RKO (cell line): Measurements from ENCODE around the gene RETREG1.
"Not testable (repeated sequence)": the region's sequence is repeated elsewhere in the genome, so short reads cannot be mapped to it uniquely, and the experiment has no call there.

Source experiments
- DNase-seq: peaks from one replicate; pipeline ENCODE4 v3.0.0-alpha.2; 2016; ENCODE audit warnings: low spot score

RETREG1 gene

DNA sequence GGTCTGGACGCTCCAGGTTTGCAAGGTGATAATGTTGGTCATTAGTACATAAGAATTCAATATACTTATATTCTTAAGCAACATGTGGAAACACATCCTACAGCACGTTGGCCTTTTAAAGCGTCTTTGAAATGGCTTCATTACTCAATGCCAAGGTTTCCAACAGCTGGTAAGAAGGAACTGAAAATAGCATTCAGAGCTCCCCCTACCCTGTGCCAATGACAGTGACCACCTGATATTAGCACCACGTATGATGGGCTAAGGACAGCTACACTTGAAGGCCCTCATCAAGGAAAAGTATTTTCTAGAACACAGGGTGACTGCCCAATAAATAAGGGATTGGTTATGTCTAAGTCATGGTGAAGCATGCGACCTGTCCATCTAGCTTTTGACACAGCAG is 161.1 kb downstream of the RETREG1 start:
- no peak for DNase-seq

DNA sequence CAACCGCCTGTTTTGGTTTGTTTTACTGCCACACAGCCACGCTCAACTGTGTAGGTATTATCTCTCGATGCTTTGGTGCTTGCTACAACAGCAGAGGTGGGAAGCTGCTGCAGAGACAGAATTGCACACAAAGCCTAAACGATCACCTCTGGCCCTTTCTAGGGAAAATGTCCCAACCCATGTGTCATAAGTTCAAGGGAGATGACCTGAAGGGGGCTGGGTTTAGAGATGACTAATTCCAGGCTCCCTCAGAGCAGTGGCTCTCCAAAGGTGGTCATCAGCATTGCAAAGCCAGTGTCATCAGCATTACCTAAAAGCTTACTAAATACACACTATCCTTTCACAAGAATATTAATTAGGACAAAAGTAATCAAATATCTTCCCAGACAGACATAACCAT is 162.1 kb downstream of the RETREG1 start:
- DNase-seq, result no peak

DNA sequence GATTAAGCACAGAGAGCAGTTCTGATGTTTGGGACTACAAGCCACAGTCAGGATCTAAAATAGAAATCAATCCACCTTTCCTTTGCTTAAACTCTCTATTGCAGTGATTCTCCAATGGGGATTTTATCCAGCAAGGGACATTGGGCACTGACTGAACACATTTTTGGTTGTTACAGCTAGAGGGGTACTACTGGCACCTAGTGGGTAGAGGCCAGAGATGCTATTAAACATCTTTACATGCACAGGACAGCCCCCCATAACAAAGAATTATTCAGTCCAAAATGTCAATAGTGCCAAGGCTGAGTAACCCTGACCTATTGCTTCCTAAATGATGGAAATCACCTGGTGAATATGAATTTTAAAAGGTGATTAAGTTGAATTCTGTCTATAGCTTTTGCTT is 163.2 kb downstream of the RETREG1 start:
- DNase-seq, result no peak

DNA sequence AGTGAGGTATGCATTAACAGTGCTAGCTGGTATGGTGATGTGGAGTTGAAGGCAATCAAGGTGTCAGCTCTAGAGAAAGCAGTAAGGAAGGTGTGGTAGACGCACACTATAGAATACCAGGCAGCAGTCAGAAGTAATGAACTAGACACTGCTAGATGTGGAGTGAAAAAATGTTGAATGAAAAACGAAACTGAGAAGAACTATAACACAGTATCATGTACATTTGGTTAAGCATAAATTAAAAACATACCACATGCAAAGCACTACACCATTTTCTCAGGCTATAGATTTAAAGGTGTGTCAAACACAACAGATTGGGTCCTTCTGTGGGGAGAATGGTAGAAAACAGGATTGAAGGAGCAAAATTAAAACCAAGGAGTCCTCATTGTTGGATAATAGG is 166.6 kb downstream of the RETREG1 start:
- no peak for DNase-seq

DNA sequence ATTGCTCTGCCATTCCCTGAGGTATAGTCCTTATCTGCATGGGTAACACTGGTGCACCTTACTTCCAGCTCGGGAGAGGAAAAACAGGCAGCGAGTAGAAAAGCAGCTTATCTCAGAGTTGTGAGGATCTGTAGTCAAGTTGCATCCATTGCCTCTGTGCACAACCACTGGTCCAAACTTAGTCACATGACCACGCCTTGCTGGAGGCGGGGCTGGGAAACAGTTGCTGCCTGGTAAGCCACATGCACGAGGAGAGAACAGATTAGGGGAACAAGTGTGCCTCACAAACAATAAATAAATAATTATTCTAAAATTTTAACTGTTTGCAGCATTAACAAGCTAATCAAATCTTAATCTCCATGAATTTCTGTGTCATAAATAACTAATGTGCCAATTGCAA is 169.8 kb downstream of the RETREG1 start:
- no peak for DNase-seq

DNA sequence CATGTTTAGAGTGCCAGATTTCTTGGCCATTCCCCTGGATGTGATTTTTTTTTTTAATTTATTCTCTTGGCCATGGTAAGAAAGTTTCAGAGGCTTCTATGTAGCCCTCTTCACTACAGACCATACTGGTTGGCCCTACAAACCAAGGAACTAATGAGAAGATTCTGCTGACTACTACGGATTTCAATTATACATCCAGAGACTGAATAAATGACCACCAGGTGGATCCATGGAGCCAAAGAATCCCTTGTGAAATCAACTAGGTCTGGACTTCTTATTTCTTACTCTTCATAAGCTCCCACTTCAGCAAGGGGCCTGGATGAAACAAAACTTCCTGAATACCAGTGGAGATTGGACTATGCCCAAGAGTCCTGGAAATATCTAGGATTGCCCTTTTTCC is 178.8 kb downstream of the RETREG1 start:
- DNase-seq, result no peak

DNA sequence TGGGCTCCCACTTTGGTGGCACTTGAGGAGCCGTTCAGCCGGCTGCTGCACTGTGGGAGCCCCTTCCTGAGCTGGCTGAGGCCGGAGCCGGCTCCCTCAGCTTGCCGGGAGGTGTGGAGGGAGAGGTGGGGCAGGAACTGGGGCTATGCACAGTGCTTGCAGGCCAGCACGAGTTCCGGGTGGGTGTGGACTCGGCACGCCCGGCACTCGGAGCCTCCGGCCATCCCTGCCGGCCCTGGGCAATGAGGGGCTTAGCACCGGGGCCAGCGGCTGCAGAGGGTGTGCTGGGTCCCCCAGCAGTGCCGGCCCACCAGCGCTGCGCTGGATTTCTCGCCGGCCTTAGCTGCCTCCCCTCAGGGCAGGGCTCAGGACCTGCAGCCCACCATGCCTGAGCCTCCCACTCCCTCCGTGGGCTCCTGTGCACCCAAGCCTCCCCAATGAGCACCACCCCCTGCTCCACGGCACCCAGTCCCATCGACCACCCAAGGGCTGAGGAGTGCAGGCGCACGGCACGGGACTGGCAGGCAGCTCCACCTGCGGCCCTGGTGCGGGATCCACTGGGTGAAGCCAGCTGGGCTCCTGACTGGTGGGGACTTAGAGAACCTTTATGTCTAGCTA is 180.6 kb downstream of the RETREG1 start:
- DNase-seq, result not testable (repeated sequence)

DNA sequence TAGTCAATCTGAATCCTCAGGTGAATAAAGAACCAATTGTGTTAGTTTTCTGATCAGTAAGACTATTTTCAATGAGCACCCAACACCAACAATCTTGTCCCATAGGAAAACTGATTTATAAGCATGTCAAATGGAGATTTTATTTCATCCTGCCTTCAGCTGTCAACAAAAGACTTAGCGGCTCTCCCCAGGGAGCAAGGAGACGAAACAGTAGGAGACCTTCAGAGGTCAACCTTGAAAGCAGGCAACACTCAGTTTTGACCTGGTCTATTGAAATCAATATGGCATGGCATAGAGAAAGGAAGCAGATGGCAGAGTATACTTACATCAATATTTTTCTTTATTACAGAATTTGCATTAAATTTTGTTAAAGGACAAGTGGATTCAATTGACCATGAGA is 185.3 kb downstream of the RETREG1 start:
- DNase-seq, result no peak

DNA sequence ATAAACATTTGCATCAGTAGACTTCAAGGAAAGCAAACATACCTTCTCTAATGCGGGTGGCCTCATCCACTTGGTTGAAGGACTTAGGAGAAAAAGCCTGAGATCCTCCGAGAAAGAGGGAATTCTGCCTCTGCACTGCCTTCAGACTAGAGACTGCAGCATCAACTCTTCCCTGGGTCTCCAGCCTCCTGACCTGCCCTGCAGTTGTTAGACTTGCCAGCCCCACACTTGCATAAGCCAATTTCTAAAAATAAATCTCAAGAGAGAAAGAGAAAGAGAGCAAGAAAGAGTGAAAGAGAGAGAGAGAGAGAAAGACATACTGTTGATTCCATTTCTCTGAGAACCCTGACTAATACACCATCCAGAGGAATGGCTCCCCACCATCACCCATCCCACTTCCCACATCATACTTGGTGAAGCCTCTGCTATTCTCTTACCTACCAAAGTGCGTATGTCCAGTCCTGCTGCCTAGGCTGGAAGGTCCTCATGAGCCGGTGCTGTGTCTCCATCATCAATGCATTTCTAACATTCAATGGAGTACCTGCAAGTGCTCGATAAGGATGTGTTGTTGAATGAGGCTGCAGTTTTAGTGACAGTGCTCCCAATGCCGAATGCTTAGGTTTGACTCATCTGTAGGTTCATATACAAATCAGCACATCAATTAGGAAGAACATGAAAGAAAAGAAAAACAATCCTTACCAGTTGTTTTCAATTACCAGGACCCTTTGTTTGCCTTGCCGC is 186.3 kb downstream of the RETREG1 start:
- DNase-seq, result no peak

DNA sequence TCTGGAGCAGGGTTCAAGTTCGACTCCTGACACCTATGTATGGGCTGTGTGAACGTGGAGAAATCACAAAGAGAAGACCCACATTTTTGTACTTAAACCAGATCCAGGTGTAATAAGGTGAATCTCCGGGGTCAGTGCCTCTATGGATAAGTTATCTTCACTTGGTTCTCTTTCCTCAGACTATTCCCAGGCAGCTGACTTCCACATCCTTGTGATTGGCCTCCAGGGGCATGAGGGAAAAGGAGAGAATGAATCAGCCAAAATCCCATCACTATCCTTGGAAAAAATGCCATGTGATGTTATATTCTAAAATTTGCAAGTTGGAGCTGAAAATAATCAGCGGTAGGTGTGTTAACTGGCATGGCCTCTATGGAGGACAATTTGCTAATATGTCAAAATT is 188.4 kb downstream of the RETREG1 start:
- no peak for DNase-seq

DNA sequence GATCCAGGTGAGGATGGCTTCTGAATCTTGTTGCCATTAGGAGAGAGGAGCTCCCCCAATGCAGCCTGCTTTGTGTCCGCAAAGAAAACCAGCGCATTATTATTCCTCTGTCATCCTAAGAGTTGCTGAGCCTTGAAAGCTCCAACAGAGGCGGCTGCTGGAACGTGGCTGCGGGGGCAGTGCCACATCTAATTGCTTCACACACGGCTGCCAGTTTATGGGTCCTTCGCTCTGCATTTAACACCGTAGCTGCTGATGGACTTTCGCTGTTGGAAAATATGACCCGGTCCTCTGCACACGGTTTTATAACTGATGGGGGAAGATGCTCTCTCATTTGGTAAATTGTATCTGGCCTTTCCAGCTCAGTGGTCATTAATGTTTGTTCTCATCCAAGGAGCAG is 189.2 kb downstream of the RETREG1 start:
- no peak for DNase-seq
